GM13976 (cell line): Measurements from ENCODE around the gene GPHN.

Experiments
- DNase-seq: peaks from one replicate; pipeline ENCODE4 v3.0.0; 2012; ENCODE audit warnings: low spot score
- CTCF ChIP-seq: IDR thresholded peaks from 2 replicates; pipeline ENCODE4 v1.5.1; 2012; ENCODE audit warnings: borderline replicate concordance, mild to moderate bottlenecking; ENCODE audit not compliant: insufficient read depth; ENCODE audit errors: extremely low read depth, missing control alignments, control extremely low read depth
- in situ Hi-C: fragments of 300-500 bp; cut with MboI; formaldehyde crosslinking; loops from one replicate; pipeline ENCODE4 v1.12.0; 2022; ENCODE audit warnings: low sequenced_read_pairs, mixed read lengths, inconsistent platforms; ENCODE audit not compliant: unreplicated experiment

Gene GPHN

DNA sequence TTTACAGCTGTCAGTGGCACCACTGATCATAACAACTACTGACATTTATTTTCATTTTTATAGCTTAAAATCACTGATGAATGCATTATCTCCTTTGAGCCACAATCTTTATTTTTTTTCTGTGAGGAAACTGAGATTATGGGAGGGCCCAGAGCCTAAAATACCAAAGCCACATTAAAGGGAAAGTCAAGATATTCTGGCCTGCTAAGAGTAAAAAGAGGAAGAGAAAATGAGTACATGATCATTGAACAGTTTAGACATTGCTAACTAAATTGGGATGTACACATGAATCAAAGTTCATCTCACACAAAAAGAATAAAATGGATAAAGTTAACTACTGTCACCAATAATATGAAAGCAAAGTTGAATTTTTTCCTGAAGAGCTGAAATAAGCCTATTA is 510.8 kb downstream of the GPHN start:
- in situ Hi-C loops, result no loop called here
- DNase-seq, result peak; percentile 21
- no peak for TF ChIP-seq CTCF

DNA sequence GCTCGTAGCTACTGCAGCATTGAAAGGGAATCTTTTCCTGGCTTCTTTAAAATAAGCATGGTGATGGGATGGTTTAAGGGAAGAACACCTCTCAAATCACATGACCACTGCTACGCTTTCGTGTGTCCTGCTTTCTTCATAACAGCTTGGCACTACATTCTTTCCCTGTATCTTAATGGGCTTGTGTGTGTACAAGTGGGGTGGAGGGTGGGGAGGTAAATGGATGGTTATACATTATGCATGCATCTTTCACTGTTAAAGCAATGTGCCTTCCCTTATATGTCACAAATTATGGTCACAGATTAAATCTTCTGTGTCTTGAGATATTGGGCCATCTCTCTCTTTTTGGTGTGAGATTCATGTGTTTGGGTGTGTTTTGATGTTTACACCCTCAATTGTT is 511.8 kb downstream of the GPHN start:
- no peak for DNase-seq
- no peak for TF ChIP-seq CTCF
- in situ Hi-C loops, result no loop called here

GRCh38 chr14:67031920-67032774 is 524.2 kb downstream of the GPHN start:
- DNase-seq, result no peak
- no peak for TF ChIP-seq CTCF
- in situ Hi-C loops, result no loop called here

DNA sequence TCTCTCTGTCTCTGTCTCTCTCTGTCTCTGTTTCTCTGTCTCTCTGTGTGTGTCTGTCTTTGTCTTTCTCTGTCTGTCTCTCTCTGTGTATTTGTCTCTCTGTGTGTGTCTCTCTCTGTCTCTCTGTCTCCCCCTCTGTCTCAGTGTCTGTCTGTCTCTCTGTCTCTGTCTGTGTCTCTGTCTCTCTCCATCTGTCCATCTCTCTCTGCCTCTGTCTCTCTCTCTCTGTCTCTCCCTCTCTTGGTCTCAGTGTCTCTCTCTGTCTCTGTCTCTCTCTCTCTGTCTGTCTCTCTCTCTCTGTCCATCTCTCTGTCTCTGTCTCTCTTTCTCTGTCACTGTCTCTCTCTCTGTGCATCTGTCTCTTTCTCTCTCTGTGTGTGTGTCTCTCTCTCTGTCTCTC is 537.5 kb downstream of the GPHN start:
- in situ Hi-C loops, result no loop called here
- no peak for TF ChIP-seq CTCF
- no peak for DNase-seq

DNA sequence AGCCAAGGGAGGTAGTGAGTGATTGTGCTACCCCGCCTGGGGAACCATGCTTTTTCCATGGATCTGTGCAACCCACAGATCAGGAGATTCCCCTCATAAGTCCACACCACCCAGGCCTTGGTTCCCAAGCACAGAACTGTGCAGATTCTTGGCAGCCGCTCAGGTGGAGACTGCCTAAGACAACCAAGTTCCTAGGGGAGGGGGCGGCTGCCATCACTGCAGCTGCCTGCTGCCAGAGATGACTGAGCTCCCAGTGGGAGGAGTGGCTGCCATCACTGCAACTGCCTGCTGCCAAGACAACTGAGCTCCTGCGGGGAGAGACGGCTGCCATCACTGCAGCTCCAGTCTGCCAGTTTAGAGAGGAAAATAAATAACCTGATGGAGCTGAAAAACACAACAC is 542.9 kb downstream of the GPHN start:
- DNase-seq, result no peak
- TF ChIP-seq CTCF, result no peak
- in situ Hi-C loops, result no loop called here

DNA sequence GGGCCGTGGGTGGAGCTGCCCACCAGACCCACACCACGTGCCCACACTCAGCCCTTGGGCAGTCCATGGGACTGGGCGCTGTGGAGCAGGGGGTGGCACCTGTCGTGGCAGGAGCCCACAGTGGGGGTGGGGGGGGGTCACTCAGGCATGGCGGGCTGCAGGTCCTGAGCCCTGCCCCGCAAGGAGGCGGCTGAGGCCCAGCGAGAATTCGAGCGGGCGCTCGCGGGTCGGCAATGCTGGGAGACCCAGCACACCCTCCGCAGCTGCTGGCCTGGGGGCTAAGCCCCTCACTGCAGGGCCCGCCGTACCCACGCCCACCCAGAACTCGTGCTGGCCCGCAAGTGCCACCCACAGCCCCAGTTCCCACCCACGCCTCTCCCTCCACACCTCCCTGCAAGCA is 548.7 kb downstream of the GPHN start:
- DNase-seq, result no peak
- in situ Hi-C loops, result no loop called here
- TF ChIP-seq CTCF, result no peak
